SK-N-SH treated with all-trans-retinoic acid at 6 μM for 48 hours (cell line): ENCODE measurements around the gene PDF.
A peak's percentile ranks its signal among the peaks of the same experiment; 100 is the strongest.

ENCODE experiments used
- ATAC-seq: fragments of 200-7000 bp; cut with Tn5 transposase; 3 replicates; pipeline ENCODE4 v1.9.1; 2020; ENCODE audit warnings: mild to moderate bottlenecking, moderate library complexity
- ARNTL ChIP-seq: fragments of 450-650 bp; formaldehyde crosslinking; IDR thresholded peaks from 2 replicates; pipeline ENCODE4 v1.5.0; 2020; ENCODE audit warnings: low read depth, mild to moderate bottlenecking, moderate library complexity, borderline replicate concordance
- BACH2 ChIP-seq: fragments of 250-450 bp; sonication (Bioruptor Pico); IDR thresholded peaks from 2 replicates; pipeline ENCODE4 v1.9.0; 2021; ENCODE audit warnings: mild to moderate bottlenecking, borderline replicate concordance
- CREB5 ChIP-seq: fragments of 250-450 bp; sonication (Bioruptor Pico); IDR thresholded peaks from 2 replicates; pipeline ENCODE4 v1.5.1; 2020; ENCODE audit warnings: low read depth, mild to moderate bottlenecking, moderate library complexity
- CSDC2 ChIP-seq: fragments of 250-450 bp; sonication (Bioruptor Pico); IDR thresholded peaks from 2 replicates; pipeline ENCODE4 v1.5.0; 2020; ENCODE audit warnings: mild to moderate bottlenecking, moderate library complexity
- CSRNP3 ChIP-seq: fragments of 250-450 bp; sonication (Bioruptor Pico); IDR thresholded peaks from 2 replicates; pipeline ENCODE4 v1.5.1; 2021; ENCODE audit warnings: mild to moderate bottlenecking, moderate library complexity
- ESRRG ChIP-seq: fragments of 250-450 bp; sonication (Bioruptor Pico); IDR thresholded peaks from 2 replicates; pipeline ENCODE4 v1.6.1; 2021; ENCODE audit warnings: mild to moderate bottlenecking
- ISL1 ChIP-seq: fragments of 250-450 bp; sonication (Bioruptor Pico); IDR thresholded peaks from 2 replicates; pipeline ENCODE4 v2.1.2; 2022; ENCODE audit warnings: mild to moderate bottlenecking, moderate library complexity
- OSR1 ChIP-seq: fragments of 250-450 bp; sonication (Bioruptor Pico); IDR thresholded peaks from 2 replicates; pipeline ENCODE4 v1.8.0; 2022; ENCODE audit warnings: moderate library complexity, mild to moderate bottlenecking, inconsistent platforms
- PATZ1 ChIP-seq: fragments of 250-450 bp; sonication (Bioruptor Pico); IDR thresholded peaks from 2 replicates; pipeline ENCODE4 v1.8.0; 2020; ENCODE audit warnings: mild to moderate bottlenecking, moderate library complexity, borderline replicate concordance
- POU6F1 ChIP-seq: fragments of 250-450 bp; sonication (Bioruptor Pico); IDR thresholded peaks from 2 replicates; pipeline ENCODE4 v1.8.0; 2021; ENCODE audit warnings: low read depth, mild to moderate bottlenecking, moderate library complexity, borderline replicate concordance
- RARB ChIP-seq: fragments of 250-450 bp; sonication (Bioruptor Pico); IDR thresholded peaks from 2 replicates; pipeline ENCODE4 v1.8.0; 2021; ENCODE audit warnings: mild to moderate bottlenecking, moderate library complexity
- SNAI2 ChIP-seq: fragments of 250-450 bp; sonication (Bioruptor Pico); IDR thresholded peaks from 2 replicates; pipeline ENCODE4 v1.5.0; 2020; ENCODE audit warnings: mild to moderate bottlenecking, moderate library complexity
- TCF4 ChIP-seq: fragments of 250-450 bp; sonication (Bioruptor Pico); IDR thresholded peaks from 2 replicates; pipeline ENCODE4 v1.8.0; 2021; ENCODE audit warnings: mild to moderate bottlenecking, moderate library complexity, borderline replicate concordance
- TOX ChIP-seq: fragments of 250-450 bp; sonication (Bioruptor Pico); IDR thresholded peaks from 2 replicates; pipeline ENCODE4 v1.8.0; 2021; ENCODE audit warnings: mild to moderate bottlenecking, moderate library complexity, borderline replicate concordance
- ZC3H10 ChIP-seq: fragments of 250-450 bp; sonication (Bioruptor Pico); IDR thresholded peaks from 2 replicates; pipeline ENCODE4 v1.5.1; 2021; ENCODE audit warnings: mild to moderate bottlenecking, moderate library complexity
- ZFP30 ChIP-seq: fragments of 450-650 bp; formaldehyde crosslinking; IDR thresholded peaks from 2 replicates; pipeline ENCODE4 v1.5.0; 2022; ENCODE audit warnings: mild to moderate bottlenecking, moderate library complexity
- ZNF565 ChIP-seq: fragments of 450-650 bp; formaldehyde crosslinking; conservative IDR thresholded peaks from 2 replicates; pipeline ENCODE4 v1.5.0; 2020; ENCODE audit warnings: low read depth, mild to moderate bottlenecking, moderate library complexity
- ZNF70 ChIP-seq: fragments of 450-650 bp; formaldehyde crosslinking; IDR thresholded peaks from 2 replicates; pipeline ENCODE4 v1.5.0; 2020; ENCODE audit warnings: mild to moderate bottlenecking, moderate library complexity
- ZNF8 ChIP-seq: fragments of 450-650 bp; formaldehyde crosslinking; IDR thresholded peaks from 2 replicates; pipeline ENCODE4 v1.5.0; 2020; ENCODE audit warnings: mild to moderate bottlenecking, moderate library complexity

PDF gene

GRCh38 chr16:69338557-69339288 lies 8.3 kb upstream of the PDF start:
- ATAC-seq: peak; percentile 1; the same call in 2 of the 3 replicates
- TF ChIP-seq CSDC2 (CRISPR knock-in tag): no peak
- TF ChIP-seq TOX (CRISPR knock-in tag): no peak
- TF ChIP-seq ESRRG (CRISPR knock-in tag): no peak
- no peak for TF ChIP-seq TCF4 (CRISPR knock-in tag)
- TF ChIP-seq CSRNP3 (CRISPR knock-in tag): no peak
- TF ChIP-seq BACH2 (CRISPR knock-in tag): no peak
- no peak for TF ChIP-seq SNAI2 (CRISPR knock-in tag)
- no peak for TF ChIP-seq ZNF565 (CRISPR knock-in tag)
- TF ChIP-seq ZNF8 (CRISPR knock-in tag): no peak
- no peak for TF ChIP-seq ARNTL (CRISPR knock-in tag)
- TF ChIP-seq RARB (CRISPR knock-in tag): no peak
- TF ChIP-seq ZFP30 (CRISPR knock-in tag): no peak
- TF ChIP-seq ISL1 (CRISPR knock-in tag): no peak
- TF ChIP-seq CREB5 (CRISPR knock-in tag): no peak

- TF ChIP-seq POU6F1 (CRISPR knock-in tag): no peak
- TF ChIP-seq ARNTL (CRISPR knock-in tag): no peak
- TF ChIP-seq CREB5 (CRISPR knock-in tag): no peak
- no peak for TF ChIP-seq OSR1
- TF ChIP-seq RARB (CRISPR knock-in tag): no peak
- no peak for TF ChIP-seq CSRNP3 (CRISPR knock-in tag)
- no peak for ATAC-seq
These were observed 4.3 kb upstream of the PDF start for GRCh38 chr16:69334696-69335095.

GRCh38 chr16:69329369-69330285 lies 761 bp downstream of the PDF start:
- peak; percentile 31 for ATAC-seq
- no peak for TF ChIP-seq POU6F1 (CRISPR knock-in tag)
- TF ChIP-seq PATZ1: no peak
- TF ChIP-seq OSR1: no peak
- TF ChIP-seq ZNF70 (CRISPR knock-in tag): no peak
- no peak for TF ChIP-seq ARNTL (CRISPR knock-in tag)
- no peak for TF ChIP-seq SNAI2 (CRISPR knock-in tag)
- TF ChIP-seq ZNF8 (CRISPR knock-in tag): no peak
- TF ChIP-seq CSRNP3 (CRISPR knock-in tag): no peak
- TF ChIP-seq ZC3H10 (CRISPR knock-in tag): no peak
- no peak for TF ChIP-seq ISL1 (CRISPR knock-in tag)
- TF ChIP-seq RARB (CRISPR knock-in tag): no peak
